ENCODE data around the gene SLC25A11.

SLC25A11 gene

GRCh38 chr17:4939796-4940554, at the start of gene SLC25A11, which contains the start of gene RNF167:
TSS of gene SLC25A11 (minus strand) at chr17:4940046. CDS start at chr17:4939910, 136 bp downstream.
TSS of gene RNF167 (plus strand) at chr17:4940268. CDS start at chr17:4940910, 642 bp downstream.
- H3K4me3 ChIP-seq (ENCODE audit: control insufficient read depth, low read depth, low read length), result peak within 1 kb of the TSS; percentile 96
- DNase-seq (ENCODE audit: low read depth), result peak; percentile 99
- no peak for TF ChIP-seq CTCF (IDR thresholded peaks at IDR 0.05; ENCODE audit: control insufficient read depth, insufficient read depth, low read depth, low read length, missing control alignments)

GRCh38 chr17:4987767-4988567, 48.1 kb upstream of the SLC25A11 start:
- TF ChIP-seq CTCF (IDR thresholded peaks at IDR 0.05; ENCODE audit: control insufficient read depth, insufficient read depth, low read depth, low read length, missing control alignments), result no peak
- no peak for DNase-seq (ENCODE audit: low read depth)

GRCh38 chr17:4986951-4987766, 47.3 kb upstream of the SLC25A11 start, which contains the start of gene CAMTA2:
TSS of gene CAMTA2 (minus strand) at chr17:4987675. CDS start at chr17:4986222, 1,453 bp downstream.
- H3K4me3 ChIP-seq (ENCODE audit: control insufficient read depth, low read depth, low read length), result peak within 1 kb of the TSS; percentile 89
- DNase-seq (ENCODE audit: low read depth), result no peak
- peak; percentile 49 for TF ChIP-seq CTCF (IDR thresholded peaks at IDR 0.05; ENCODE audit: control insufficient read depth, insufficient read depth, low read depth, low read length, missing control alignments)

More at GRCh38 chr17:4987767-4988567, 48.1 kb upstream of the SLC25A11 start:
- H3K4me3 ChIP-seq (ENCODE audit: control insufficient read depth, low read depth, low read length), result peak overlapping the region; percentile 89

- no peak for TF ChIP-seq CTCF (IDR thresholded peaks at IDR 0.05; ENCODE audit: control insufficient read depth, insufficient read depth, low read depth, low read length, missing control alignments)
- DNase-seq (ENCODE audit: low read depth), result no peak
- H3K4me3 ChIP-seq (ENCODE audit: control insufficient read depth, low read depth, low read length), result peak overlapping the region; percentile 89
Observed at GRCh38 chr17:4986403-4986802, 46.6 kb upstream of the SLC25A11 start.

GRCh38 chr17:4982305-4982704, 42.5 kb upstream of the SLC25A11 start:
- no peak overlapping the region for H3K4me3 ChIP-seq (ENCODE audit: control insufficient read depth, low read depth, low read length)
- no peak for DNase-seq (ENCODE audit: low read depth)
- TF ChIP-seq CTCF (IDR thresholded peaks at IDR 0.05; ENCODE audit: control insufficient read depth, insufficient read depth, low read depth, low read length, missing control alignments), result no peak
